HG02642 (cell line): Measurements from ENCODE around the gene SCG3.
"Not testable (repeated sequence)": the region's sequence is repeated elsewhere in the genome, so short reads cannot be mapped to it uniquely, and the experiment has no call there.

Experiments used
- ATAC-seq: cut with Tn5 transposase; IDR thresholded peaks from one replicate; pipeline ENCODE4 v1.9.1; 2021; ENCODE audit warnings: mild to moderate bottlenecking; ENCODE audit not compliant: unreplicated experiment, poor library complexity

The SCG3 gene

DNA sequence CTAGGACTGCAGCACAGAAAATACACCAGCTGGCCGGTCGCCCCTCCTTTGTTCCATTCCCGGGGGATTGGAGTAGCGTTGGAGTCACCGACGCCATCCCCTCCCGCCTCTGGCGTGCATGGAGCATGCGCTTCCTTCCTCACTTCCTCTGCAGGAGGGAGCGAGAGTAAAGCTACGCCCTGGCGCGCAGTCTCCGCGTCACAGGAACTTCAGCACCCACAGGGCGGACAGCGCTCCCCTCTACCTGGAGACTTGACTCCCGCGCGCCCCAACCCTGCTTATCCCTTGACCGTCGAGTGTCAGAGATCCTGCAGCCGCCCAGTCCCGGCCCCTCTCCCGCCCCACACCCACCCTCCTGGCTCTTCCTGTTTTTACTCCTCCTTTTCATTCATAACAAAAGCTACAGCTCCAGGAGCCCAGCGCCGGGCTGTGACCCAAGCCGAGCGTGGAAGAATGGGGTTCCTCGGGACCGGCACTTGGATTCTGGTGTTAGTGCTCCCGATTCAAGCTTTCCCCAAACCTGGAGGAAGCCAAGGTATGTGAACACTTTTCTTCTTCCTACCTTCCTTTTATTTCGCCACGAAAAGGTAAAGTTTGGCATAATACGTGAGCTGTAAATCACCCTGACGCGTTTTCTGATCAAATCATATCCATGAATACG lies at the start of gene SCG3:
TSS of gene SCG3 (plus strand) at position 201 of the 661 bp plus-strand sequence. CDS start at position 454, 253 bp downstream.
- peak; percentile 71 for ATAC-seq

GRCh38 chr15:51634591-51635198 lies 46.6 kb upstream of the SCG3 start:
- no peak for ATAC-seq

- ATAC-seq, result no peak
Measured at GRCh38 chr15:51641490-51642130, 39.7 kb upstream of the SCG3 start.

- no peak for ATAC-seq
Measured at GRCh38 chr15:51642696-51643095, 38.6 kb upstream of the SCG3 start.

GRCh38 chr15:51647128-51647562 lies 34.2 kb upstream of the SCG3 start:
- no peak for ATAC-seq

- not testable (repeated sequence) for ATAC-seq
Measured at GRCh38 chr15:51648101-51648500, 33.2 kb upstream of the SCG3 start.

DNA sequence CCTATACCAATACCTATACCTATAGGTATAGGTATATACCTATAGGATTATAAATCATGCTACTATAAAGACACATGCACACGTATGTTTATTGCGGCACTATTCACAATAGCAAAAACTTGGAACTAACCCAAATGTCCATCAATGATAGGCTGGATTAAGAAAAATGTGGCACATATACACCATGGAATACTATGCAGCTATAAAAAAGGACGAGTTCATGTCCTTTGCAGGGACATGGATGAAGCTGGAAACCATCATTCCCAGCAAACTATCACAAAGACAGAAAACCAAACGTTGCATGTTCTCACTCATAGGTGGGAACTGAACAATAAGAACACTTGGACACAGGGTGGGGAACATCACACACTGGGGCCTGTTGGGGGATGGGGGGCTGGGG lies 32.7 kb upstream of the SCG3 start:
- ATAC-seq, result not testable (repeated sequence)

- no peak for ATAC-seq
Measured at GRCh38 chr15:51649659-51650521, 31.4 kb upstream of the SCG3 start.

DNA sequence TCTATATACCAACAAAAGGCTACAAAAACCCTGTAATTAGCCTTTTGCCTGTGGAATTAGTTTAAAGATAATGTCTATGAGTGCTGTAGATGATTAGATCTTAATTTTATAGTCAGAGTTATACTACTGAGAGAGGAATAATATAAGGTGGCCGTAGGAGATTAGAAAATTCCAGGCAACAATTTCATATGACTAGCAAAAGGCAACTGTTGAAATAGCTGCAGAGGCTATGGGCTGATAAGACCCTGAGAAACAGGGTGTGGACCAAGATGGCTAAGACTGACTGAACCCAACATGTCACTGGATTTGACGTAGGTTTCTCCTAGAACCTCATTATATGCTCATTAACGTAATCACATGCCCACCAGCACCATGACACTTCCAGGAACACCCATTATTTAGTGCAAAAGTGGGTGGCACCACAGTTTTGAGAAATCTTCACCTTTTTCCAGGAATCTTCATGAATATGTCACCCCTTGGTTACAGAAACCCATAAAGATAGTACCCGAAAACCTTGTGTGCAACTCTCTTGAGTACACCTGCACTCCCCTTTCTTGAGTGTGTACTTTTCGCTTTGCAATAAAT lies 29.1 kb upstream of the SCG3 start:
- ATAC-seq, result no peak

- not testable (repeated sequence) for ATAC-seq
Measured at GRCh38 chr15:51655401-51656057, 25.8 kb upstream of the SCG3 start.

GRCh38 chr15:51658664-51659063 lies 22.6 kb upstream of the SCG3 start:
- no peak for ATAC-seq

DNA sequence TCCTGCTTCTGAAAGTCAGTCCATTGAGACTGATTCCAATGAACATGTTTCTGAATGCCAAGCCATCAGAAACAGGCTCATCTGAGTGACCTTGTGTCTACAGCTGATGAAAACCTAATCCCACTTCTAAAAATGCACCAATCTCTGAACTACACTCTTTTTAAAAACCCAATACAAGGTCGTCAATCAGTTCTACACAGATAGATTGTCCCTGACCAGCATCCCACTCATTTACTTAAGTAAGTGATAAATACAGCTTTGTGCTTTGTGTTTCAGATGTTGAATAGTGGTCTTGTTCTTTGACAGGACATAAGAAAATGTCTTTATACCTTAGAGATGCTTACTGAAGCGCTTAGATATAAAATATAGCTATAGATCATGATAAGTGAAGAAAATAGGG lies 20.2 kb upstream of the SCG3 start:
- no peak for ATAC-seq

GRCh38 chr15:51667478-51667877 lies 13.8 kb upstream of the SCG3 start:
- no peak for ATAC-seq

DNA sequence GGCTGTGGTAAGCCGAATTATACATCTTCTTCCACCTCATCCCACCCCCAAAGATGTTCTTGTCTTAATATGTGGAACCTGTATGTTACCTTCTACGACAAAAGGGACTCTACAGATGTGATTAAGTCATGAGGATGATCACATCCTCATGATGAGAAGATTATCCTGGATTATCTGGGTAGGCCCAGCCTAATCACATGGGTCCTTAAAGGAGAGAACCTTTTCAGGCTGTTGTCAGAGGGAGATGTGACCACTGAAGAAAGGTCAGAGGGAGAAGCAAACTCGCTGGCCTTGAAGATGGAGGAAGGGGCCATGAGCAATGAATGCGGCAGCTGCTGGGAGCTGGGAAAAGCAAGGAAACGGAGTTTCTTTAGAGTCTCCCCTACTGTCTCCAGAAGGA lies 12.9 kb upstream of the SCG3 start:
- no peak for ATAC-seq

- ATAC-seq, result no peak
Measured at GRCh38 chr15:51669381-51669780, 11.9 kb upstream of the SCG3 start.

DNA sequence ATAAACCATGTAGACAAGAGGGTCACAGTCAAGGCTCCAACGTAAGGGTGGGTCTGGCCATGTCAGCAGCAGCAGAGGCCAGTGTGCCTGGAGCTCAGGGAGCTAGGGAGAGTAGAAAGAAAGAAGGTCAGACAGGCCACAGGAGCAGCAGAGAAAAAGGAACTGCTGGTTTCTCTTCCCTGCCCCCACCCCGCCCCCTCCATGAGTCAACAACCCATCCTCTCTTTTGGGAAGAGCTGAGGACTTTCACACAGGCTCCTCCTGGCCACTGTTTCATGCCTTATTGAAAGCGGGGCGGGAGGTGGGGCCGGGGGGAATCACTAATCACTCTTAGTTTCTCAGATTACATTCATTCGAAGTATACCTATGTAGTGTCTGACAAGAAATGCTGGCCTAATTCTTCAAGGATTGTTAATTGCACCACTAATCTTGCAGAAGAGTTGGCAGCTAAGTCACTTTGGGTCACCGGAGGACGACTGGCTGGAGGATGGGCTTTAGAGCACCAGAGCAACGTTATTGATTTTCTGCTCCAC lies 9.1 kb upstream of the SCG3 start:
- no peak for ATAC-seq

DNA sequence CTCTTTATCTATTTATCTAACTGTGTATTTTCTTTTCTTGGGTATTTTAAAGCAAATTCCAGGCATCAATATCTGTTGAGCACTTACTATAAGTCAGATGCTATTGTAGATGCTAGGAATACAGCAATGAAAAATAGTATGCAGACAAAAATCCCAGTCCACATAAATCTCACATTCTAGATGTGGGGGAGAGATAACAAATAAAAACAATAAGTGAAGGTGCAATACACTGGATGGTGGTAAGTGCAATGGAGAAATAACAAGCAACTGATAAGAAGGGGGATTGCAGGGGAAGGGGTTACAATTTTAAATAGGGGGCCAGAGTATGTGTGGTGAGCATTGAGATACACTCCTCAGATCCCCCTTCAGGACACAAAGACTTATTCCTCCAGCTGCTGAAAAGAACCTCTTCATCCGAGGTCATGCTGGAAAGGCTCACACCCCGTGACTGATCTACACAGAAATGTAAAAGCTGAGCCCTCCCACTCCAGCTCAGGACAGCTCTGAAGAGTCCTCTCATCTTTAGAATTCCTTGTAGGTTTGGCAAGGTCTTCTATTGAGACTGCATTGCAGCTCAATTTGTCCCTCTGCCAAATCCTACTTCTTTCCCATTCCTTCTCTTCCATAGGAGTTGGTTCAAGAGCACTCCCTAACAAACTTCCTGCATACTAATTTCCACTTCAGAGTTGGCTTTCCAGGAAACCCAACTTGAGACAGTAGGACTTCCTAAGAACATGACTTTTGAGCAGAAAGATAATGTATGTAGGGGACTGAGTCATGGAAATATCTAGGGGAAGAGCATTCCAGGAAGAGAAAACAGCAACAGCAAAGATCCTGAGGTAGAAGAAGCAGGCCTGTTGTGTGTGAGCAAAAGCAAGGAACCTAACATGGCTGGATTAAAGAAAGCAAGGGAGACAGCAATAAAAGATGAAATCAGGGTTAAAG lies 8.1 kb upstream of the SCG3 start:
- ATAC-seq, result no peak

DNA sequence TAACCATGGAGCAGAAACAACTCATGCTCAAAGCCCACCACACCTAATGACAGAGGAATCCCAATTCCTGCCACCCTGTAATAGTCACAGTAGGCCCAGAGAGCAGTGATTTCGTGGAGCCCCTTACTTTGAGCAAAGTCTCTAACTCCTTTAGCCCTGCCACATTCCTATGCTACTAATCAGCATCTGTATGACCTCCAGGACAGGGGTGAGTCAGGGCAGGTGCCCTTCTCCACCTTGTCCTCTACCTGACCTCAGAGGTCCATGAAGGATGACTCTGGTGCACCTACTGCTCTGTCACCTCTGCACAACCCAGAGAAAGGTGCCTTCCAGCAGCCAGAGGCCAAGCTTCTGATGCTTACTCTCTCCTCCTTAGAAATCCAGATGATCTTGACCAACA lies 6.1 kb upstream of the SCG3 start:
- ATAC-seq, result no peak

DNA sequence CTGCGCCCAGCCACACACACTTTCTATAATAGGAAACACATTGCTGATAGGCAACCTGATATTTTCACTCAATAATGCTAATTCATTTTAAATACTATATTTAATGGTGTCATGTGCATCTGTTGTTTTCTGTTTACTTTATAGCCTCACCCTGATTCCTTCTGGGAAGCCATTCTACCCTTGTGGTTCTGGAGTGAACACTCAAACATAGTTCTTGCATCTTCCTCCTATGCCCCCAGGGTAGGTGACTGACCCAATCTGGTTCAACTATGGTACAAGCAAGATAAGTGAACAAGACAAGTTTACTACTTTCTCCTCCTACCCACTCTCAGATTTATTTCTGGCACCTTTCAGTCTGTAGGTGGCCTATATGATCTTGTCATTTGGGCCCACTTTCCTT lies 4.3 kb upstream of the SCG3 start:
- no peak for ATAC-seq
